BLaER1 (cell line): ENCODE measurements around the gene SPACA4.

Source experiments
- H3K27ac ChIP-seq: shearing (Covaris generic); formaldehyde crosslinking; 2 replicates; pipeline ENCODE4 v1.8.1; 2022
- H3K27me3 ChIP-seq: shearing (Covaris generic); formaldehyde crosslinking; 2 replicates; pipeline ENCODE4 v1.8.1; 2022
- H3K36me3 ChIP-seq: shearing (Covaris generic); formaldehyde crosslinking; 2 replicates; pipeline ENCODE4 v1.8.1; 2022
- H3K4me1 ChIP-seq: shearing (Covaris generic); formaldehyde crosslinking; 2 replicates; pipeline ENCODE4 v1.8.1; 2022
- H3K4me2 ChIP-seq: shearing (Covaris generic); formaldehyde crosslinking; 2 replicates; pipeline ENCODE4 v1.8.1; 2022
- H3K4me3 ChIP-seq: shearing (Covaris generic); formaldehyde crosslinking; 2 replicates; pipeline ENCODE4 v1.8.1; 2022
- H3K9ac ChIP-seq: shearing (Covaris generic); formaldehyde crosslinking; 2 replicates; pipeline ENCODE4 v1.8.1; 2022
- H3K9me3 ChIP-seq: shearing (Covaris generic); formaldehyde crosslinking; 2 replicates; pipeline ENCODE4 v1.8.1; 2022
- H4K20me1 ChIP-seq: shearing (Covaris generic); formaldehyde crosslinking; 2 replicates; pipeline ENCODE4 v1.8.1; 2022
- Cebpa-rat ChIP-seq: shearing (Covaris generic); IDR thresholded peaks from 2 replicates; pipeline ENCODE4 v1.8.1; 2022

SPACA4 gene

DNA sequence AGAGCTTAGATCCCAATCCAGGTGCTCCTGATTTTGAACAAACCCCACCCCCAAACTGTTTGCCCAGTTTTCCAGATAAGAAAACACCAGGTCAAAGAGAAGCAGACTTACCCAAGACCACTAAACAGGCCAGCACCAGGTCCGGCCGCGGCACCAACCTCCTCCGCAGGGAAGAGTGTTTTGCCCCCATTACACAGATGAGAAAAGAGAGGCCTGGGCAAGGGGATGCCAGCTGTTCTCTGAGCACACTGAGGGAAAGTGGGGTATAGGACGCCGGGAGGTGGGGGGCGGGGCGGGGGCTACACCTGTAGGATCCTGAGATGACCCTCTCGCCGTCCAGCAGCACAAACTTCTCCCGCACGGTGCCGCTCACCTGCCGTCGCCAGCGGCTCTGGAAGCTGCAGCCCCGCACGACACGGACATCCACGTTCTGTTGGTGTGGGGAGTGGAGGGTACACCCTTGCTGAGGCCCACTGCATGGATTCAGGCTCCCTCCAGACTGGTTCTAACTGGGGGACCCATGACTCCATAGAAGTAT, 3.1 kb downstream of the SPACA4 start:
- no peaks in the 10 kb centered on the region for H3K27me3 ChIP-seq
- peaks cover 12% of the 10 kb centered on the region for H4K20me1 ChIP-seq
- H3K4me3 ChIP-seq = no peak overlapping the region
- H3K36me3 ChIP-seq = peaks cover 18% of the 10 kb centered on the region
- peak overlapping the region; percentile 70 for H3K4me2 ChIP-seq
- TF ChIP-seq Cebpa-rat = no peak
- H3K9me3 ChIP-seq = no peaks in the 10 kb centered on the region
- H3K27ac ChIP-seq = peak overlapping the region; percentile 67
- H3K4me1 ChIP-seq = peaks cover 27% of the 10 kb centered on the region
- no peak overlapping the region for H3K9ac ChIP-seq

DNA sequence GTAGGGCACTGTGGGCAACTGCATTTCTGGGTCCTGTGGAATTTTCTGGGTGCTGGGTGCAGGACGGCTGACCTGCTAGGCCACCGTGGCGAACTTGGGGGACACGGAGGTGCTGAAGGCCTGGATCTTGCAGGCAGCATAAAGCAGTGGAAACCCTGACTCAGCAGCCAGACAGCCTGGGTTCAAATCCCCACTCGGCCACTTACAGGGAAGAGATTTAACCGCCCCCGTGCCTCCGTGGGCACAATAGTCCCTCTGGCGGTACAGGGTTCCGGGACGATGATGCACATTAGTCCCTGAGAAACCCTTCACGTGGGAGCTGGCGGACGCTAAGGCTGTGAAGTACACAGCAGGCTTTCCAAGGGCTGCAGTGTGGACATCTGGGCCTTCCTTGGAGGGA, 5.3 kb downstream of the SPACA4 start:
- no peak overlapping the region for H3K4me2 ChIP-seq
- H3K9ac ChIP-seq = no peak overlapping the region
- H3K27ac ChIP-seq = no peak overlapping the region
- H3K27me3 ChIP-seq = no peaks in the 10 kb centered on the region
- H3K36me3 ChIP-seq = peaks cover 40% of the 10 kb centered on the region
- H3K9me3 ChIP-seq = no peaks in the 10 kb centered on the region
- no peak for TF ChIP-seq Cebpa-rat
- no peak overlapping the region for H3K4me3 ChIP-seq
- peaks cover 46% of the 10 kb centered on the region for H3K4me1 ChIP-seq
- H4K20me1 ChIP-seq = peaks cover 34% of the 10 kb centered on the region

DNA sequence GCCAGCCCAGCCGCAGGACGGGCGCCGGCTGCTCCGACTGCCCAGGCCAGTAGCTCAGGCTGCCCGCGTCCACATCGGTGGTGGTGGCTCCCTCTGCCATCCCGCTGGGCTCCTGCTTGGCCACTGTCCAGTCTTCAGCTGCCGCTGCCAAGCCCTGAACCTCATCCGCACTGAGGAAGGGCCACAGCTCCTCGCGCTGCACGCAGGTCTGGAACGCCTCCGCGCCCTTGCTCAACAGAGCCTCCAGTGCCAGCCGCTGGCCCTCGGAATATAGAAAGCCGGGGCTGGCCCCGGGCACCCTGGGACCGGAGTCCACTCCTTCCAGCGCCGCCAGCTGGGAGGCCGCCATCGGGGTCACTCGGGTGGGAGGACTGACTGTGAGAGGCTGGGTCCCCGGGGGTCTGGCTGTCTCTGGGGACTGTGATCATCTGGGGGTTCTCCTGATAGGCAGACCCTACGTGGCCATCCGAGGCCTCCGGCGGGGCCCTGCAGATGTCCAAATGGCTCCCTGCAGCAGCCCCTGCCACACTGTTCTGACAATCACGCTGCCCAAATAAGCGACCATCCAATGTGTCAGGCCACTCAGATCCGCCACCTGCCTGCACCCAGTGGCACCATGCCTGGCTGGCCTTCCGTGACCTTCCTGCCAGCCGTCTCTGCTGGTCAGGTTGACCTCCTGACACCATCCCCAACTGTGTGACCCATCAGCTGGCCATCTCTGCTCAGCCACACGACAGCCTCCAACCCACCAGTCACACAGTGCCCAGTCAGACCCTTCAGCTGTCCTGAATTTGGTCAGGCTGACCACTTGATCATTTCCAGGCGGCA, 6.7 kb downstream of the SPACA4 start:
- Histone ChIP-seq H3K4me2 (no peak overlapping the region), H3K9me3 (no peaks in the 10 kb centered on the region), H4K20me1 (peaks cover 48% of the 10 kb centered on the region), H3K4me3 (no peak overlapping the region), H3K27me3 (no peaks in the 10 kb centered on the region), H3K27ac (peak overlapping the region; percentile 26; the same call in 1 of the 2 replicates), H3K9ac (no peak overlapping the region), H3K36me3 (peaks cover 52% of the 10 kb centered on the region), H3K4me1 (peaks cover 58% of the 10 kb centered on the region)
- no peak for TF ChIP-seq Cebpa-rat

DNA sequence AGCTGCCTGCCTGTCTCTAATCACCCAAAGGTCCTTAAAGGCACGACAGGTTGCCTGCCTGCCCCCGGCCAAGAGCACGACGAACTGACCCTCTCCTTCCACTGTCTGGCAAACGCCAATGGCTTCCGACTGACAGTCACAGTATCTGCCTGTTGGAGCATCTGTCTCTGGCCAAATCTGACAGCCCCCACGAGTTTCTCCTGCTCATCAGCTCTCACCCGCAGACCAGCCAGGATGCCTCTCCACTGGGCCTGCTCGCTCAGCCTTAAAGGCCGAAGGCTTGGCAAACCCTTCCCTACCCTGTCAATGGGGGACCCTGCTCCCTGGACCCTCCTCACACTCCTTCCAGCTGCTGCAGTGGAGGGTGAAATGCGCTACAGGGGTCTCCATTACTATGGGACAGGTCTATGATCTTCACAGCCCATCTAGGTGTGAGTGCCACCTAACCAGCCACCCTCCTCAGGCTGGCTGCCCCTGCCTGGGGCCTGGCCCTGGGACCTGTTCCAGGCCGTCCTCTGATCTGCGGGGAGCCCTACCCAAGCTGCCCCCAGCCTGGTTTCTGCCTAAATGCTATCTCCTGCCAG, 7.4 kb downstream of the SPACA4 start:
- H4K20me1 ChIP-seq = peaks cover 54% of the 10 kb centered on the region
- H3K4me2 ChIP-seq = no peak overlapping the region
- H3K4me1 ChIP-seq = peaks cover 52% of the 10 kb centered on the region
- peak overlapping the region; percentile 4; the same call in 1 of the 2 replicates for H3K9ac ChIP-seq
- H3K27me3 ChIP-seq = no peaks in the 10 kb centered on the region
- H3K36me3 ChIP-seq = peaks cover 52% of the 10 kb centered on the region
- H3K9me3 ChIP-seq = no peaks in the 10 kb centered on the region
- H3K27ac ChIP-seq = peak overlapping the region; percentile 26
- TF ChIP-seq Cebpa-rat = no peak
- no peak overlapping the region for H3K4me3 ChIP-seq

DNA sequence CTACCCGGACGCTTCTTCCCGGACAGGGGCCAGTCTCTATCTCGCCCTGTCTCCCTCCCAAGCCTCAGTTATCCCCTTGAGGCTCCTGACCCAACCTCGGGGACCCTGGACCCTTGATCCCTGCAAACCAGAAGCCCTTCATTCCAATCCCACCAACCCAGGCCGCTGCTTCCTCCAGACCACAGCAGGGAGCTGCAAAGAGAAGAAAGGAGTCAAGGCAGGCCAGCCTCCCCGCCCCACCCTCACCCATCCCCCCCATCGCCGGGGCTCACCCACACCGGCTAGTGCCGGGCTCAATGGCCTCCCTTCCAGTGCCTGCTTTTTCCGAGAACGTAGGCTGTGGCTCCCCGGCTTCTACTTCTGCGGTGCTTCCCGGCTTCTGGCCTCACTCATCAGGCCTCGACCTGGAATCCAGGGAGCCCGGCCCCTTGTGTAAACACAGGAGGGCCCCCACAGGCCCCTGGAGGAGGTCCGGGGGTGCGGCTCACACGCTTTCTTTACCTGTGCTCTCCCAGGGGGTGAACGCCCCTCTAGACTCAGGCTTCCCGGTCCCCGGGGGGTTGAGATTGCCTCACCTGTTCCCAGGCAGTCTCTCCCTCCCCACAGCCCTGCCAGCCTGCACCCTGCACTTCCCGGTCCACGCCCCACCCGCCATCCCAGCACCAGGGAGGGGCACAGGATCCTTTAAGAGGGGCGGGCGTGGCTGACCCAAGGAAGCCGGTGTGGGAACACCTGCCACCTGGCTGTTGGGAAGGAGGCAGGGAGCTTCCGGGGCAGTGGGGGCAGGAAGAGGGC, 8.1 kb downstream of the SPACA4 start, which contains the start of gene FAM83E:
FAM83E (minus strand) TSS at position 641 of the 795 bp plus-strand sequence. CDS start 1,704 bp downstream, outside the sequence.
- H4K20me1 ChIP-seq = peaks cover 54% of the 10 kb centered on the region
- H3K4me2 ChIP-seq = peak within 1 kb of the TSS; percentile 96; the same call in 1 of the 2 replicates
- no peaks in the 10 kb centered on the region for H3K9me3 ChIP-seq
- no peaks in the 10 kb centered on the region for H3K27me3 ChIP-seq
- H3K36me3 ChIP-seq = peaks cover 52% of the 10 kb centered on the region
- TF ChIP-seq Cebpa-rat = no peak
- H3K9ac ChIP-seq = peak within 1 kb of the TSS; percentile 97
- peak within 1 kb of the TSS; percentile 26 for H3K27ac ChIP-seq
- peaks cover 47% of the 10 kb centered on the region for H3K4me1 ChIP-seq
- no peak within 1 kb of the TSS for H3K4me3 ChIP-seq

DNA sequence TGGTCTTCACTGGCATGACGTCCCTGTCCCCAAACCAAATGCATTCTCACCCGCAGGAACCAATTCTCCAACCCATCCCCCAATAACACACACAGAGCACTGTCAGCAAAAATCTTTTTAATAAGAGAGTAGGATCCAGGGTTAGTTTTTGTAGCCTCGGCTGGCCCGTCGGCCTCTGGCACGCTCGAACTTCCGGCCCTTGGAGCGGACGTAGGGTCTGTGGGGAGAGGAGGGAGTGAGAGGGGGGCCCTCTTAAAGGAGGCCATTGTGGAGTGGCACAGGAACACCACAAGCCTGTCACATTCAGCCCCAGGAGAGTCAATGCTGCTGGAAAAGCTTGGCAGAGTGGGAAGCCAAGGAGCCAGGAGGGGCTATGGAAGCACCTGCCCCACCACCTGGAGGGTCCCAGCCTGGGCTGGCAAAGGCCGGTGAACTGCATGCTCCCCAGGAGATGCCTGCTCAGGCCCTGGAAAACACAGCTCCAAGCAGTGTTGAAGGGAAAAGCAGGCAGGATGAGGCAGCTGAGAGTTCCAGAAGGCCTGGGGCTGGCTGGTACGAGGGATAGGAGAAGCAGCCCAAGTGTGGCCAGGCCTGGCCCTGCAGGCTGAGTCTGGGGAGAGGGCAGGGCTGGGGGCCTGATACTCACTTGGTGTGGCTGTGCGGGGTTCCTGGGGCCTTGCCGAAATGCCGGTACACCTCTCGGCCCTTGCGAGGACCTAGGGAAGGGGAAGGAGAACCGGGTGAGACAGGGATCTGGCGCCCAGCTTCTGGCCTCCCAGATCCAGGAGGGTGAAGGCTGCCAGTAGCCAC, 8.9 kb downstream of the SPACA4 start:
- Histone ChIP-seq H3K4me2 (peak overlapping the region; percentile 96; the same call in 1 of the 2 replicates), H3K9ac (peak overlapping the region; percentile 97)
- no peak for TF ChIP-seq Cebpa-rat

DNA sequence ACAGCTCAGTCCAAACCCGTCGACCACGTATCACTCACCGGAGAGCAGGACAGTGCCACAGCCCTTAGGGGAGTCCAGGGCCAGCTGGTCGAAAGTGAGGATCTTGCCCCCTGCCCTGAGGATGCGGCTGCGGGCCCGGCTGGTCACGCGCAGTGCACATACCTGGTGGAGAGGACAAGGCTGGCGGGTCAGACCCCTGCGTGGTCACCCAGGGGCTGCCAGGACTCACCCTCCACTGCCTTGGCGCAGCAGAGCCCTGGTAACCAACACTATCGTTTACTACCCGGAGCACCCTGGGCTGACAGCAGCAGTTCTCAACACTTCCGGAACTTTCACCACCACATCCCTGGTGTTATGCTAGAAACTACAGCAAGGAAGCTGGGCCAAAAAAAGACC, 9.5 kb downstream of the SPACA4 start:
- H3K9me3 ChIP-seq = no peaks in the 10 kb centered on the region
- H3K36me3 ChIP-seq = peaks cover 52% of the 10 kb centered on the region
- no peaks in the 10 kb centered on the region for H3K27me3 ChIP-seq
- TF ChIP-seq Cebpa-rat = no peak
- H3K27ac ChIP-seq = no peak overlapping the region
- H3K4me1 ChIP-seq = peaks cover 58% of the 10 kb centered on the region
- H3K4me3 ChIP-seq = 0 out of 2 replicates have a peak overlapping the region, but pooled peaks have one; percentile 85
- H3K4me2 ChIP-seq = peak overlapping the region; percentile 96
- peak overlapping the region; percentile 97 for H3K9ac ChIP-seq
- peaks cover 54% of the 10 kb centered on the region for H4K20me1 ChIP-seq

More for the DNA sequence above, 8.9 kb downstream of the SPACA4 start:
- Histone ChIP-seq H3K4me3 (no peak overlapping the region), H3K27me3 (no peaks in the 10 kb centered on the region), H3K9me3 (no peaks in the 10 kb centered on the region), H3K4me1 (peaks cover 55% of the 10 kb centered on the region), H3K36me3 (peaks cover 52% of the 10 kb centered on the region), H4K20me1 (peaks cover 54% of the 10 kb centered on the region), H3K27ac (no peak overlapping the region)

DNA sequence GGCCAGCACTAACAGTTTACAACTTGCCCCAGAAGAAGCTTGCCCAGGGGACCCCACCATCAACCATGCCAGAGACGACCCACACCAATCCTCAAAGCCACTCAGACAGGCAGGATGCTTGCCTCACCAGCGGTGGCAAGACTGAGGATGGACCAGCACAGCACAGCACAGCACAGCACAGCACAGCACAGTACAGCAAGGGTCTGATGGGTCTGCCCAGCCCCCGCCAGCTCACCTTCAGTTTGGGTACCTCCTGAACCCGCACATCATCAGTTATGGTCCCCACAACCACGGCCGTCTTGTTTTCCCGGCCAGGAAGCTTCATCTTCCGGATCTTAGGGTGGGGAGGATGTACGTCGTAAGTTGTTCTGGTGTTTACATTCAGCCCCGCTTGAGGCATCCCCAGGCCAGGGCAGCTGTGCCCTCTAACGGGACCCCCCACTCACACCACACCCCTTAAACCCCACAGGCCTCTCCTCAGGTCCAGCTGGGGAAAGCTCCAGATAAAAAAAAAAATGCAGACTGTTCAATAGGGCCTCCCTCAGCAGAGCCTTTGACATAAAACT, 10.0 kb downstream of the SPACA4 start:
- Histone ChIP-seq H3K4me2 (peak overlapping the region; percentile 96), H3K4me1 (peaks cover 58% of the 10 kb centered on the region), H3K9ac (peak overlapping the region; percentile 97), H4K20me1 (peaks cover 54% of the 10 kb centered on the region), H3K27ac (peak overlapping the region; percentile 93; the same call in 1 of the 2 replicates), H3K27me3 (no peaks in the 10 kb centered on the region), H3K36me3 (peaks cover 52% of the 10 kb centered on the region), H3K9me3 (no peaks in the 10 kb centered on the region), H3K4me3 (peak overlapping the region; percentile 85)
- TF ChIP-seq Cebpa-rat = no peak
